HG03066 (cell line): ENCODE results near the gene RBM10.

Experiments used
- ATAC-seq: cut with Tn5 transposase; IDR thresholded peaks from one replicate; pipeline ENCODE4 v1.9.1; 2021; ENCODE audit warnings: low read depth; ENCODE audit not compliant: unreplicated experiment

Gene RBM10

GRCh38 chrX:47216393-47216925 lies 71.4 kb downstream of the RBM10 start:
- ATAC-seq, result no peak

GRCh38 chrX:47217121-47217851 lies 72.3 kb downstream of the RBM10 start:
- no peak for ATAC-seq

DNA sequence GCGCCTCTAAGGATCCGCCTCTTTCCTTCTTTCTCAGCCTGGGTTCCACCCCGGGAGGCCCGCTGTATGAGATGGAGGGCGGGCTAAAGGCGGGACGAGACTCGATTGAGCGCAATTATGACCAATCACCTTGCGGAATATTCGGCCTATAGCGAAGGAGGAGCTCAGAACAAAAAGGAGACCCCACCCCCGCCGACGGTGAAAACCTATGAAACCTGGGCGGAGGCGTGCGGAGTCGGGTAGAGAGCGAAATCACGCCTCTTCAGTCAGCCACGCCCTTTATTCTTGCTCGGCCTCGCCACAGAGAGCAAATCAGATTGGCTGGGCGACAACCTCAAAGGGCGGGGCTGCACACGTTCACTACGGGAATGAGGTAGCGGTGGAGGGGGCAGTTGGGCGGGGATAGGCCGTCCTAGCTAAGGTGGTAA lies 72.8 kb downstream of the RBM10 start:
- peak; percentile 73 for ATAC-seq

GRCh38 chrX:47218280-47218919 lies 73.4 kb downstream of the RBM10 start, which contains the start of gene CDK16:
Gene CDK16, plus strand, starts transcription at chrX:47218681. Its CDS starts 4,877 bp downstream, at chrX:47223558.
- peak; percentile 44 for ATAC-seq

DNA sequence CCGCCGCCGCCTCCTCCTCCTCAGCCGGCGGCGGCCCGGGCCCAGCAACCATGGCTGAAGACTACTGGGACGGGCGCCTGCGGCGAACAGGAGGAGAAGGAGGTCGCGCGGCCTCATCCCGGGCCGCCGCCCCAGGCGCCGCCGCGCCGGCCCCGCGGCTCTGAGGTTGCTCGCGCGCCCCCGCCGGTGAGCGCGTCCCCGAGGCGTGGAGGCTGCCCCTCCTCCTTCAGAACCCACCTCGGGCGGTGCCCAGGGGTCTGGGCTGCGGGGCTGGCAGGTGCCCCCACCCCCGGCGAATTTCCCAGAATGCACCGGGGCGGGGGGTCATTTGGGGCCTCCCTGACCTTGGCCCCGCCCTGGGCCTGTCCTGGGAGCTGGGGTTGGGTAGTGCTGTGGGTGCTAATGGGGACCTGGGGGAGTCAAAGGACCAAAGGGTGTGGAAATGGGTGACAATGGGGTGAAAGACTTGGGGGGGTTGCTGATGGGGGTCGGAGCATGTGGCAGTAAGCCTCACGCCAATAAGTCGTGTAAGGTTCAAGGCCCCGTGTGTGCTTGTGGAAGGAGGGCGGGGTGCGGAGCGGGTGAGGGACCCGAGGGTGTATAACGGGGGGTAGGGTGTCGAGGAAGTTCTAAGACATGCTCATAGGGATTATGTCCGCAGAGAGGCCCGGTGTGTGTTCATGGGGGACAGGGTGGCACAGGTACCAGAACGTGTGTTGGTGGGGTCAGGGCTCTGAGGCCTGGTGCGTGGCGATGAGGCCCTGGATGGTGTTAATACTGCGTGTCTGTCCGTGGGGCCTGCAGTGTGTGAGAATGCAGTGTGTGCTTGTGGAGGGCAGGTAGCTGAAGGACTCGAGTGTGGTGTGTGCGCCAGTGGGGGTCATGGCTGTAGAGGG lies 74.1 kb downstream of the RBM10 start:
- ATAC-seq, result no peak

DNA sequence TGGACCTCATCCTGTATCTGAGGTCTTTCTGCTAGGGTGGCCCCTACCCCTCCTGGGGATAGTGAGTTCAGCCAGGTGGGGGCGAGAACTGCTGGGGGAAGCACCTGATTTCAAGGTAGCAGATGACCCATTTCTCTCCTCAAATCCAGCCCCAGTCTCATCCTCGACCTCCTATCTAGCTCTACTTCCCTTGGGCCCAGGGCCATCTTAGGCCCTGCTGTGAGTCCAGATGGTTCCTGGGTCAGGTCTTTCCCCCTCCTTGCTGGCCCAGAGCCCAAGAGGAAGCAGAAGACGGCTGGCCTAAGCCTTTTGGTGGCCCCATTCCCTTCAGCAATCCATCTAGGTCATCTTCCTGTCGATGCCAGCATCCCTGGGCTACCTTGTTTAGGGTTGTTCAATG lies 76.7 kb downstream of the RBM10 start:
- no peak for ATAC-seq

GRCh38 chrX:47222751-47223350 lies 77.8 kb downstream of the RBM10 start:
- ATAC-seq, result no peak

- ATAC-seq, result no peak
Measured at GRCh38 chrX:47223476-47224250, 78.6 kb downstream of the RBM10 start.

DNA sequence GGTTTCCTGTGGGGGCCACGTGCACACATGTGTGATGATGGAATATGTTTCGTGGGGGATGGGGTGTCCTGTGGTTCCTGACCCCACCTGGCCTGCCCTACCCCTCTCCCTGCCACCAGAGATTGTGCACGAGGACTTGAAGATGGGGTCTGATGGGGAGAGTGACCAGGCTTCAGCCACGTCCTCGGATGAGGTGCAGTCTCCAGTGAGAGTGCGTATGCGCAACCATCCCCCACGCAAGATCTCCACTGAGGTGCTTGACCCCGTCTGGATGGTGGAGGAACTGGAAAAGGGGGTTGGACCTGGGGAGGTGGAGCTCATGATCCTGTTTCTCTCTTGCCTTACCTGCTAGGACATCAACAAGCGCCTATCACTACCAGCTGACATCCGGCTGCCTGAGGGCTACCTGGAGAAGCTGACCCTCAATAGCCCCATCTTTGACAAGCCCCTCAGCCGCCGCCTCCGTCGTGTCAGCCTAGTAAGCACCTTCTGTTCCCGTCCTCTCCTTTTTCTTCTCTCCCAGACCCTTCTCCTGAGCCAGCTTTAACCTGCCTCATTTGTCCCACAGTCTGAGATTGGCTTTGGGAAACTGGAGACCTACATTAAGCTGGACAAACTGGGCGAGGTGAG lies 79.4 kb downstream of the RBM10 start:
- no peak for ATAC-seq

- ATAC-seq, result no peak
Measured at GRCh38 chrX:47224896-47225290, 79.9 kb downstream of the RBM10 start.

DNA sequence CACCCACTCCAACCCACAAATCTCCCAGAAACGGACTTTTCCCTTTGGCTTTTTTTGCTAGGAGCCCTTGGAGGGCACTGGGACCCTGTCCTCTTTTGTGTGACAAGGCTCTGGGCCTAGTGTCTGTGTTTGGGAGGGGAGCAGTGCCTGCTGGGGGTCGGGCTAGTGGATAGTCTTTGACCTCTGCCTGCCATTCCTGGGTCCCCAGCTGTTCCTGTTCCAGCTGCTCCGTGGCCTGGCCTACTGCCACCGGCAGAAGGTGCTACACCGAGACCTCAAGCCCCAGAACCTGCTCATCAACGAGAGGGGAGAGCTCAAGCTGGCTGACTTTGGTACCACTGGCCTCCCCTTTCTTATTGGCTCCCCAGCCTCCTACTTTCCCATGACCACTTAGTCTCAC lies 81.0 kb downstream of the RBM10 start:
- no peak for ATAC-seq

GRCh38 chrX:47226531-47227333 lies 81.7 kb downstream of the RBM10 start:
- ATAC-seq, result no peak

GRCh38 chrX:47227334-47227583 lies 82.2 kb downstream of the RBM10 start:
- no peak for ATAC-seq

DNA sequence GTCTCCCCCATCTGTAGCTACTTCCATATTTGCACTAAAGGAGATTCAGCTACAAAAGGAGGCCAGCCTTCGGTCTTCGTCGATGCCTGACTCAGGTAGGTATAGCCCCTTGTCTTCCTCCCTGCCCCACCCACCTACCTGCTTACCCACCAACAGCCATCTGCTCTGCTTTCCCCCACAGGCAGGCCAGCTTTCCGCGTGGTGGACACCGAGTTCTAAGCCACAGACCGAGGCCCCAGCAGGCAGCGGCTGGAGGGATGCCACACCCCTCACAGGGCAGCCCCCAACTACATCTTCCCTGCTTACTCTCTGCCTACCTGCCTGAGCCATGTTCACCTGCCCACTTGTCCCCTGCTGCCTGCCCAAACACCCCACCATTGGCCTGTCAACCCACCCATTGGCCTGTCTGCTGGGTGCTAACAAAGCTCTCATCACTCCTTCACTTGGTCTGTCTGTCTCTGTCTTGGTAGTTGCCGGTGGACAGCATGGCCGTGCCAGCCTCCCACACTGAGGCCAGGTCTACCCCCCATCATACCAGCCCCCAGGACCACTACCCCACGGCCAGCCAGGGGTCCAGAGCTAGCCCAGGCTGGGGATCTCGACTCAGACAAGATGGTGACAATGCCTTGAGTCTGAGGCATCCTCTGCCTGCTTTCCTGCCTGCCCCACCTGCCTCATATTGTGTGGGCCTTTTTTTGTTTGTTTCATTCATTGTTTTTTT lies 83.7 kb downstream of the RBM10 start:
- ATAC-seq, result no peak

DNA sequence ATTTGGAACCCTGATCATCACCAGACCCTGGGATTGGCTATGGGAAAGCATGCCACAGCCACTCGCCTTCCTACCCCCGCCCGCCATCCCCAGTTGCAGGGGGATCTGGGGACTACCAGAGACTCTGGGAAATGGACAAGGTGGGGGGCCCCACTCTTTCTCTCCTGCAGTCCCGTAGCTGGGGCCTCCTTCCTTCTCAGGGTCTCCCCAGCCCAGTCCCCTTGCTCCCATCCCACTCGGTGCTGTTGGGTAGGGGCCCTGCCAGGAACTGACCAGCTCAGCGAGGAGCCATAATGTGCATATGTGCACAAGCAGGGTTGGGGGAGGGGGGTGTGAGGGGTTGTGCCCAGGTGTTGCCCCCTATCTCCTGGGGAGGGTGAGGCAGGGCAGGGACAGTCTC lies 84.4 kb downstream of the RBM10 start:
- no peak for ATAC-seq

DNA sequence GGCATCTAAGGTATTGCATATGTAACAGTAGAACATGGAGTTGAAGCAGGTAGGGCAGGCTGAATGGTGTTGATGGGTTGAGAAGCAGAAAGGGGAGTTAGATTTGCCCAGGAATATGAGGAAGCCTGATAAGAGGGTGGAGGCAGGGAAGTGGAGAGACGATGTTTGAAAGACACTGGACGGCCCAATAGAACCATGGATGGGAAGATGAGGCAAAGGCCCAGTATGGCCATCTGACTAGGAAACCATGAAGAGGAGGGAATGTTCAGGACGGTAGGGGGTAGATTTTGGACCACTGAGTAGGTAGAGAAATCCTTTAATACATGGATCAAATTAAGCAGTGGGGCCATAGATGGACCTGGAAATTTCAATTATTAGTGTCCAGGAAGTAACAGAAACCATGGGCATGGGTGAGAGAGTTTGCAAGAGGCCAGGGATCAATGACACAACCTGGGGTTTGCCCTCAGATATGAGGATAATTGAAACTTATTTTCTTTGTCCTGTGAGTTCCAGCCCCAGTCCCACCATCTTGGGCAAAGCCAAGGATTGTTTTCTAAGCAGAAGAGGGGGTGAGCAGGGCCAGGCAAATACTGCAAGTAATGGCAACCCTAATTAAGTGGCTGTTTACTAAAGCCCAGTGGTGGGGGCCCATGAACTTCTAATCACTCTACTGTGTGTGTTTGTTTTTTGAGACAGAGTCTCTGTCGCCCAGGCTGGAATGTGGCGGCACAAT lies 85.3 kb downstream of the RBM10 start:
- ATAC-seq, result no peak

GRCh38 chrX:47231167-47231566 lies 86.1 kb downstream of the RBM10 start:
- ATAC-seq, result no peak
